Pancreas (tissue), 10 donors: Measurements from ENCODE around the gene SPAG16. TPM values are rescaled to one million over a fixed set of nuclear protein-coding genes. Genes with fewer than 3 reads are reported as not detected.
A peak's percentile ranks its signal among the peaks of the same experiment; 100 is the strongest.

ENCODE experiments used
- ATAC-seq, 4 donors: fragments of 200-7000 bp; cut with Tn5 transposase; one replicate each; pipeline versions ENCODE4 v1.8.0 to v1.9.1; 2020; ENCODE audit warnings: mild to moderate bottlenecking in 4 of 4, moderate library complexity in 4 of 4
- DNase-seq, 6 donors: peaks; one replicate each; pipeline ENCODE4 v3.0.0-alpha.2; 2020
- FAIRE-seq: peaks from 2 replicates; lab custom pipeline; 2012; peaks lifted over from hg19 to GRCh38; lab: Jason Lieb, UNC
- H3K27ac ChIP-seq, 4 donors: fragments of 200-600 bp; sonication (generic); 1 replicate in 3 of 4; 2 replicates in 1 of 4; pipeline versions ENCODE4 v1.5.0 to v1.8.0; 2020
- H3K27me3 ChIP-seq, 4 donors: fragments of 200-600 bp; one replicate each; pipeline ENCODE4 v1.8.0; 2021
- H3K36me3 ChIP-seq, 3 donors: fragments of 200-600 bp; sonication (generic) in 1 of 3; one replicate each; pipeline versions ENCODE4 v1.5.0 to v1.8.0; 2020 to 2021
- H3K4me1 ChIP-seq, 3 donors: fragments of 200-600 bp; one replicate each; pipeline ENCODE4 v1.8.0; 2021
- H3K4me3 ChIP-seq, 4 donors: fragments of 200-600 bp; sonication (generic) in 2 of 4; one replicate each; pipeline versions ENCODE4 v1.5.0 to v1.8.0; 2020 to 2021
- H3K9me3 ChIP-seq, 4 donors: fragments of 200-600 bp; one replicate each; pipeline ENCODE4 v1.8.0; 2021
- WGBS, 2 donors: extraction: QIAGEN DNeasy Blood & Tissue Kit; methylation state at CpG; one replicate each; pipeline ENCODE4 v1.1.7; 2013; 5-methylcytosine and 5-hydroxymethylcytosine counted together
- intact Hi-C, 3 donors: fragments of 100-400 bp; cut with DNase I; formaldehyde crosslinking; loops; one replicate each; pipeline versions ENCODE4 v1.11.1 to v1.14.2; 2022
- polyA plus RNA-seq, 2 donors: library from polyadenylated mRNA; stranded (reverse); fragments of 200-250 nt; gene quantifications; one replicate each; pipeline ENCODE4 v1.2.3, GENCODE V29; 2013
- total RNA-seq, 6 donors: library from RNA; stranded (reverse); fragmentation: NEBNext Ultra II Directional in 4 of 6; extraction: Animal tissue kit (Norgen Biotek cat#: 25700) in 4 of 6; gene quantifications; one replicate each; pipeline versions ENCODE4 v1.2.1 to v1.2.4, GENCODE V29; 2021 to 2023
- TF ChIP-seq, protein P1 (sequence below), 4 donors: fragments of 200-600 bp; sonication (generic) in 3 of 4; IDR thresholded peaks; one replicate each; pipeline versions ENCODE4 v1.5.0 to v1.8.0; 2021; ENCODE audit warnings: antibody characterized with exemption in 4 of 4
- donor health status: healthy with polysubstance abuse.
- donor health status: DM: no; HTN: no; CAD: no; lungs with moderate emphysema.
- donor health status: DM: no; HTN: no; CAD: no.
- donor health status: control.
- donor health status: control.
- donor health status: Bipolar disorder and iron deficiency.
- donor health status: DM: yes; HTN: yes; CAD: no.
- donor health status: DM: no; HTN: no; CAD: no.
- donor health status: DM: no; HTN: no; CAD: no.
- donor health status: DM: yes; HTN: yes; CAD: no.

SPAG16 gene
- total and polyA plus RNA-seq, 8 donors: 9.7 to 25.7 (median 11.7) TPM

DNA sequence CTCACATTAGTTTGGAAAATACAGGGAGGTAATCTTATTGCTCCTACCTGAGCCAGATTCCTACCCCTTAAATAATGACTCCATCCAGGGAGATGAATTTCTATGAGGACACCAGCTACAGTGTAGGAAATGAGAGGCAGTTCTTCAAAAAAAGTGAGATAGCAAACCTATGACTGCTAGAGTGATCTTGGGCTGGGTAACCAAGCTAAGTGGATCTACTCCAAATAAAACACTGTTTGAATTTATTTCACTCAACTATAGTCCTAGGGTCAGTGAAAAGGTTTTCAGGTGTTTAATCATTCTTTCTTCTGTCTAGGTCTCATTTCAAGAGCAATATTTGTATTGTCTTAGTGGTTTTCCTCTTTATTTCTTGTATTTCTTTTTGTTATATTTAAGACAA, 854.5 kb downstream of the SPAG16 start:
- Histone ChIP-seq H3K27me3 (no peaks in the 10 kb centered on the region), H3K4me1 (peaks cover 0 to 19% (median 12%) of the 10 kb centered on the region in 3 donors), H3K4me3 (no peak overlapping the region), H3K9me3 (no peaks in the 10 kb centered on the region), H3K27ac (peak overlapping the region in 1 of 4 donors; percentile 0), H3K36me3 (no peaks in the 10 kb centered on the region)
- no peak for DNase-seq
- no peak for FAIRE-seq
- peak in 3 of 4 donors; percentile 21 to 65 (median 51) for ATAC-seq
- intact Hi-C loops: no loop called here
- TF ChIP-seq, protein P1, sequence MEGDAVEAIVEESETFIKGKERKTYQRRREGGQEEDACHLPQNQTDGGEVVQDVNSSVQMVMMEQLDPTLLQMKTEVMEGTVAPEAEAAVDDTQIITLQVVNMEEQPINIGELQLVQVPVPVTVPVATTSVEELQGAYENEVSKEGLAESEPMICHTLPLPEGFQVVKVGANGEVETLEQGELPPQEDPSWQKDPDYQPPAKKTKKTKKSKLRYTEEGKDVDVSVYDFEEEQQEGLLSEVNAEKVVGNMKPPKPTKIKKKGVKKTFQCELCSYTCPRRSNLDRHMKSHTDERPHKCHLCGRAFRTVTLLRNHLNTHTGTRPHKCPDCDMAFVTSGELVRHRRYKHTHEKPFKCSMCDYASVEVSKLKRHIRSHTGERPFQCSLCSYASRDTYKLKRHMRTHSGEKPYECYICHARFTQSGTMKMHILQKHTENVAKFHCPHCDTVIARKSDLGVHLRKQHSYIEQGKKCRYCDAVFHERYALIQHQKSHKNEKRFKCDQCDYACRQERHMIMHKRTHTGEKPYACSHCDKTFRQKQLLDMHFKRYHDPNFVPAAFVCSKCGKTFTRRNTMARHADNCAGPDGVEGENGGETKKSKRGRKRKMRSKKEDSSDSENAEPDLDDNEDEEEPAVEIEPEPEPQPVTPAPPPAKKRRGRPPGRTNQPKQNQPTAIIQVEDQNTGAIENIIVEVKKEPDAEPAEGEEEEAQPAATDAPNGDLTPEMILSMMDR (IDR thresholded peaks at IDR 0.05): no peak

DNA sequence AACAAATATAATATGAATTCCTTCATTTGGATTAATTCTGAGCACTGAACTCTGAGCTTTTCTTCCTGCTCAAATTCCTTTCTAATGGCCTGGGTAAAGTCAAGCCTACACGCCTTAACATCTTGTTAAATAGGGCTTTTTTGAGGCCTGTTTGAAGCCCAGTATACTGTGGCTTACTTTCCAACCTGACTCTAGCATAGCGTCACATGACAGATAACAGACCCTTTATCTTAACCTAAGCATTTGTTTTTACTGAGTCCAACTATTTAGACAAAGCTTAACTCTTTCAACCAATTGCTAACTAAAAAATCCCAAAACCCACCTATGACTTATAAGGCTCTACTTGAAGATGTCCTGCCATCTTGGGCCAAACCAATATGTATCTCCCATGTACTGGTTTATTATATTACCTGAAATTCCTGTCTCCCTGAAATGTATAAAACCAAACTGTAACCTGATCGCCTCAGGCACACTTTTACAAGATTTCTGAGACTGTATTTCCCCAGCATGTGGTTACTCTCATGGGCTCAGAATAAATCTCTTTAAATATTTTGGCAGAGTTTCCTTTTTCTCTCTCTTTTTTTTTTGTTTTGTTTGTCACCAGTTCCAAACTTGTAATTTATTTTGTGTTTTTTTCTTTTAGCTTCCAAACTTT, 855.5 kb downstream of the SPAG16 start:
- H3K27me3 ChIP-seq: no peaks in the 10 kb centered on the region
- FAIRE-seq: no peak
- H3K4me3 ChIP-seq: no peak overlapping the region
- no peak for DNase-seq
- intact Hi-C loops: no loop called here
- no peaks in the 10 kb centered on the region for H3K36me3 ChIP-seq
- peaks cover 0 to 19% (median 12%) of the 10 kb centered on the region in 3 donors for H3K4me1 ChIP-seq
- peak; percentile 55 to 79 (median 78) for ATAC-seq
- peak overlapping the region in 1 of 4 donors; percentile 0 for H3K27ac ChIP-seq
- TF ChIP-seq, protein P1 (IDR thresholded peaks at IDR 0.05): no peak
- WGBS, 2 donors: 34 to 39% methylated on average over 3 of the region's 3 CpGs
- no peaks in the 10 kb centered on the region for H3K9me3 ChIP-seq

DNA sequence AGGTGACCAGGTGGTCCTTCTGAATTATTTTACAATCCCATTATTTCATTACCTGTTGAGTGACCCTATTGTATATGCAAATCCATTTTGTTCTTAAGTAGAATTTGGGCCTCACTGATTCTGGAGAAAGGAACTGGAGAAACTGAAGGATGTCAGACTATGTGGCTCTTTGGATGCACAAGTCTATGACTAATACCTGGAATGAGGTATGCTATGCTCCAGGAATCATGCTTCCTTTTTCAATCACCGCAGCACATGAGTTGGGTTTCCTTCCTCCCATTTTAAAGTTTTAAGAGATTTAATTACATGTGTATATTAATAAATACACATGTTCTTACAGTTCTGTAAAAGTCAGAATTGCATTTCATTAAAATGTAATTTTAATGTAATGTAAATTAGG, 872.7 kb downstream of the SPAG16 start:
- Histone ChIP-seq H3K4me1 (no peaks in the 10 kb centered on the region), H3K4me3 (no peak overlapping the region), H3K27me3 (no peaks in the 10 kb centered on the region), H3K27ac (no peak overlapping the region), H3K9me3 (no peaks in the 10 kb centered on the region), H3K36me3 (no peaks in the 10 kb centered on the region)
- intact Hi-C loops: no loop called here
- WGBS, 2 donors: 83 to 93% methylated on average over 1 of the region's 1 CpG
- ATAC-seq (no peak), DNase-seq (no peak), FAIRE-seq (no peak)
- TF ChIP-seq, protein P1 (IDR thresholded peaks at IDR 0.05): no peak

DNA sequence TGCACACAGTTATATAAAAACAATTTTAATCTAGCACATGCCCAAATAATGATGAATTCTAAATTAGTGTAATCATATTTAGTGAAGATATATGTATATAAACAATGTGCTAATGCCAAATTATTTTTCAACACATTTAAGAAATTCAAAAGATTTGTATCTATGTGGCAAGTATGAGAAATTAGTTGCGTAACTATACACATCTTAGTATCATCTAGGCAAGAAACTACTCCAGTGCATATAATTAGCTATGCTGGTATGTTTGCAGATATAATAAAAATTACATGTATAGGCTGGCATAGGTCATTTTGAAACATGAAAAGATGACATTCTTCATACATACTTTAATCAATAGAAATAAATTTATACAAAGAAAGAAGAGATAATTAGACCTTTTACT, 874.6 kb downstream of the SPAG16 start:
- TF ChIP-seq, protein P1 (IDR thresholded peaks at IDR 0.05): no peak
- Histone ChIP-seq H3K36me3 (no peaks in the 10 kb centered on the region), H3K4me3 (no peak overlapping the region), H3K27ac (no peak overlapping the region), H3K4me1 (no peaks in the 10 kb centered on the region), H3K27me3 (no peaks in the 10 kb centered on the region), H3K9me3 (no peaks in the 10 kb centered on the region)
- DNase-seq (no peak), FAIRE-seq (no peak), ATAC-seq (no peak)
- intact Hi-C loops: no loop called here
- 91 to 92% methylated on average over 1 of the region's 1 CpG for WGBS, 2 donors

DNA sequence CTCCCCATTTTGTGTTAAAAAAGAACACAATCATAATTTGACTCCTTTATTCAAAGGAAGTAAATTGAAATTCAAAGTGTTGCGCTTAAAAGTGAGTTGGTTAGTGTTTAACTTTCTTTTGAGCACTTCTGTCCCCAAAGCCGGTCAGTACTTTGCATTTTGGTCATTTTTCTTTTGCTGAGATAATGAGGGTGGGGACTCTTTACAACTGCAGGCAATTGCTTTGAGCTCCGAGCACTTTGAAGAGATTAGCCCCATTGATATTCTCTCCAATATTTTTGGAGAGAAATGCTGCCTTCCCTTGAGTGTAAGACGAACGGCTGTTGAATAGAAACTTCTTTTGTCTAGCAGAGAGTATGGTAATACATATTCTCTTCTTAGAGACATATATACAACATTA, 885.0 kb downstream of the SPAG16 start:
- intact Hi-C loops: no loop called here
- TF ChIP-seq, protein P1 (IDR thresholded peaks at IDR 0.05): no peak
- Histone ChIP-seq H3K27me3 (no peaks in the 10 kb centered on the region), H3K9me3 (no peaks in the 10 kb centered on the region), H3K27ac (no peak overlapping the region), H3K4me1 (no peaks in the 10 kb centered on the region), H3K36me3 (no peaks in the 10 kb centered on the region), H3K4me3 (no peak overlapping the region)
- no peak for DNase-seq
- ATAC-seq: no peak
- FAIRE-seq: no peak
- WGBS, 2 donors: 71 to 81% methylated on average over 5 of the region's 5 CpGs
